CD4-positive, alpha-beta T cell treated with Interleukin-2 at 100 ng/mL for 4 hours (primary cell): ENCODE results near the gene FERMT1.
"Not testable (repeated sequence)": the region's sequence is repeated elsewhere in the genome, so short reads cannot be mapped to it uniquely, and the experiment has no call there.

Experiments
- DNase-seq: peaks from one replicate; pipeline ENCODE4 v3.0.0-alpha.2; 2020; ENCODE audit warnings: low spot score

Gene FERMT1

GRCh38 chr20:6115221-6115895 is 7.5 kb downstream of the FERMT1 start:
- no peak for DNase-seq

DNA sequence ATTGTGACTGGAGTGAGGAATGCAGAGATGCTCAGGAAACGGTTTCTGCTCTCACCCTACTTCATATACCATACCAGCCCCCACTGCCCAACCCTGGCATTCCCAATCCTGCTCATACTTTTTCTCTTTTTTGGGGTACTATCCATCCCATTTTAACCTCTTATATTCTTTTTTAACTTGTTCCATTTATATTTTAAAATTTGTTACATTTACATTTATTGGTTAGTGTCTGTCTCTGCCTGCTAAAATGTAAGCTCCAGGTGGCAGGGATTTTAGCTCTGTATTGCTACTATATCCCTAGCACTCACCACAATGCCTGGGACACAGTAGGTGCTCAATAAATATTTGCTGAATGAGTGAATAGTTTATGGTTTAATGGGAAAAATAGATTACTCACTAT is 8.1 kb downstream of the FERMT1 start:
- no peak for DNase-seq

GRCh38 chr20:6113951-6114350 is 8.9 kb downstream of the FERMT1 start:
- DNase-seq, result no peak

DNA sequence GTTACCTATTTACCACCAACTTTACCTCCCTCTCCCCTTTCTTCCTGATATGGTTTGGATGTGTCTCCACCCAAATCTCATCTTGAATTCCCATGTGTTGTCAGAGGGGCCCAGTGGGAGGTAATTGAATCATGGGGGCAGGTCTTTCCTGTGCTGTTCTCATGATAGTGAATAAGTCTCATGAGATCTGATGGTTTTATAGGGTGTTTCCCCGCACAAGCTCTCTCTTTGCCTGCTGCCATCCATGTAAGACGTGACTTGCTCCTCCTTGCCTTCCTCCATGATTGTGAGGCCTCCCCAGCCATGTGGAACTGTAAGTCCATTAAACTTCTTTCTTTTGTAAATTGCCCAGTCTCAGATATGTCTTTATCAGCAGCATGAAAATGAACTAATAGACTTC is 9.9 kb downstream of the FERMT1 start:
- DNase-seq, result not testable (repeated sequence)

GRCh38 chr20:6108330-6108729 is 14.5 kb downstream of the FERMT1 start:
- DNase-seq, result no peak

GRCh38 chr20:6104493-6105188 is 18.2 kb downstream of the FERMT1 start:
- DNase-seq, result no peak

DNA sequence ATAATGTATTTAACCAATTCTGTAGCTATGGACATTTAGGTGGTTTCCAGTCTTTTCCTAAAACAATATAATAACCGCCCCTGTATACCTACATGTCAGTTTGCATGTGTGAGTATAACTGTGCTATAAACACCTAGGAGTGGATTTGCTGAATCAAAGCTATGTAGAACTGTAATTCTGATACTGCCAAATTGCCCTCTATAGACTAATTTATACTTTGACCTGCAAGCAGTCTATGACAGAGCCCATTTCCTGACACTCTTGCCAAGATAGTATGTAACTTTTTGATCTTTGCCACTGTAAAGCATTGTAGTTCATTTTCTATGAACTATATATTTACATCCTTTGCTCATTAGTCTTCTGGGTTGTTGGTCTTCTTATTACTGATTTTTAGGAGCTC is 19.5 kb downstream of the FERMT1 start:
- DNase-seq, result no peak

GRCh38 chr20:6101346-6101745 is 21.5 kb downstream of the FERMT1 start:
- no peak for DNase-seq

DNA sequence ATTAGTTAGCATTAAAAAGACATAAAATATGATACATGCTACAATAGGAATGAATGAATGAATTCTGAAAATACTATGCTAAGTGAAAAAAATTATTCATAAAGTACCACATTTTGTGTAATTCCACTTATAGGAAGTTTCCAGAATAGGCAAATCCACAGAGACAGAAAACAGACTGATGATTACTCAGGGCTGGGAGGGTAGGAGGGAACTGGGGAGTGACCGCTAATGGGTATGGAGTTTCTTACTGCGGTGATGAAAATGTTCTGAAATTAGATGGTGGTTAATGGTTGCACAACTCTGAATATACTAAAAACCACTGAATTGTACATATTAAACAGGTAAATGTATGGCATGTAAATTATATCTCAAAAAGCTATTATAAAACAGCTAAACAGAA is 22.6 kb downstream of the FERMT1 start:
- DNase-seq, result no peak

- no peak for DNase-seq
Measured at GRCh38 chr20:6099819-6100218, 23.0 kb downstream of the FERMT1 start.

DNA sequence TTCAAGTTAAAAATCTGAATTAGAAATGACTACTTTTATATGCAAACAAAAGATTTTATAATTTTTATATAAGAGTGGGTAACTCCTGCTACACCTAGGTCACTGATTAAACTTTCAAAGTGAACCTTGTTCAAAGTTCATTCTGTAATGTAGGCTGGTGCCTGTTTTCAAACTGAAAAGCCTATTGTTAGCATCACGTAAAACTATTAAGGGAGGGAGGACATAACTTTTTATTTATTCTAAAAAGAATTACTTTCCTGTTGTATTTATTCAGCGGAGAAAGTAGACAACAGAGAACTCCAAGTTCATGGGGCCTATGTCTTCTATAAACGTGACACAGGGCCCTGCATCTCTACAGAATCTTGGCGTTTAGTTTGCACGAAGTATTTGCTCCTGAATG is 27.4 kb downstream of the FERMT1 start:
- no peak for DNase-seq

- DNase-seq, result no peak
Measured at GRCh38 chr20:6094565-6094964, 28.3 kb downstream of the FERMT1 start.

GRCh38 chr20:6094063-6094462 is 28.8 kb downstream of the FERMT1 start:
- DNase-seq, result no peak

GRCh38 chr20:6091661-6092060 is 31.2 kb downstream of the FERMT1 start:
- DNase-seq, result no peak

- no peak for DNase-seq
Measured at GRCh38 chr20:6086868-6087267, 36.0 kb downstream of the FERMT1 start.

- no peak for DNase-seq
Measured at GRCh38 chr20:6083926-6084325, 38.9 kb downstream of the FERMT1 start.

GRCh38 chr20:6081236-6081635 is 41.6 kb downstream of the FERMT1 start:
- DNase-seq, result no peak

DNA sequence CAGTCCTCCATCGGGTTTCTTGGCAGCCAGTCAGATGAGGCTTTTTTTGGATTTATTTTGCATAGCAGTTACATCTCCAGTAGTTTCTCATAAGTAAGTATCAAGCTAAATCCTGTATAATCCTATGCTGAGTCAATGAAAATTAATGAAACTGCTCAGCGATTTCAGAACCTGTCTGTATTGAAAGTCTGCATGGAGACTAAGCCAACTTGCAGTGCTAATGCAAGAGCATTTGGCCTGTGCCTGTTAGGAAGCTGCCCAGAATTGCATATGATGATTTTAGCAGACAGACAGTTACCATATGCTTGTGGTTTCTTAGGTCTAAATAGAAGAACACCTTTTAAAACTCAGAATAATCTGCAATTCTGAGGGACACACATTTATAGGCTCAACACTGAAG is 43.8 kb downstream of the FERMT1 start:
- DNase-seq, result no peak

GRCh38 chr20:6075428-6076219 is 47.2 kb downstream of the FERMT1 start:
- no peak for DNase-seq

DNA sequence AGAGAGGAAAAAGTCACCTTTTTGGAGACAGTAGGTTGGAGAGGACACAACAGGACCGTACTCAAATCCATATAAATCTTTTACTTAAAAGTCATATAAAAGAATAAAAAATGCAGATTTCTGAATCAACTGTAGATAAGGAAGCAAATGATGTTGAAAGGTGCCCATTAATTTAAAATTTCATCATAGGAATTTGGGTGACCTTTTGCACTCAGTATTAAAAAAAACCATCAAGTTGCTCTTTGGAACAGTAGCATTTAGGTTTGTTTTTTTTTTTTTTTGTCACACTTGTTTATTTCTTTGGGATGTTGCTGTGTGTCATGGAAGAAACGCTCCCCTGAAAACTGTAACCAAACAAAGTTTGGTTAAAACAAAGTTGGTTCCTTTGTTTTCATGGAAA is 48.0 kb downstream of the FERMT1 start:
- DNase-seq, result no peak

DNA sequence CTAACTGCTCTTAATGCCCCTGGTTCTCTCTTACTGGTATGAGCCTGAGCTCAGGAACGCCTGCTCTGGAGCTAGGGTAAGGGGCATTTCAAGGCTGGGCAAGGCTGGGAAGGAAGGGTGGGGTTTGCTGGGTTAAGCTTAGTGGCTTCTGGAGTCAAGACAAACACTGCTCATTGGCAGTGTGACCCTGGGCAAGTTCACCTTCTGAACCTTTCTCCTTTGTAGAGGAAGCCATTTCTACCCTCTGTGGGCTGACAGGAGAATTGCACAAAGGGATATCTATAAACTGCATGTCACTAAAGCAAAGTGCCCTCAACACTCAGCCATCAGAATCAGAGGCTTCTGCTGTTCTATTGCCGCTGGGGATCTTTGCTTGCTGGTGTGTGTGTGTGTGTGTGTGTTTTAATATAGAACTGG is 48.7 kb downstream of the FERMT1 start:
- peak; percentile 11 for DNase-seq

- DNase-seq, result no peak
Measured at GRCh38 chr20:6070829-6071695, 51.8 kb downstream of the FERMT1 start.
